Endothelial cell of umbilical vein (primary cell): ENCODE data around the gene FKBP8. TPM values are rescaled to one million over a fixed set of nuclear protein-coding genes. Genes with fewer than 3 reads are reported as not detected.

Experiments used
- BruUV-seq: library from RNA; stranded (reverse); fragments of 400-500 nt; replicated peaks from 2 replicates; lab custom pipeline; 2021; lab: Mats Ljungman, UMichigan
- CTCF ChIA-PET: fragments of 300-600, 350-600 bp; sonication (Branson Sonifier 250); formaldehyde crosslinking; loops from one replicate; lab custom pipeline; 2021; ENCODE audit warnings: antibody characterized with exemption, inconsistent platforms; lab: Charles Lee
- POLR2A ChIA-PET: fragments of 300-600, 350-600 bp; sonication (Branson Sonifier 250); formaldehyde crosslinking; loops from one replicate; lab custom pipeline; 2021; ENCODE audit warnings: antibody characterized with exemption, inconsistent platforms; lab: Charles Lee
- DNase-seq: peaks from one replicate; pipeline ENCODE4 v3.0.0-alpha.2; 2011; ENCODE audit warnings: low read depth, low spot score
- FAIRE-seq: peaks from 2 replicates; lab custom pipeline; 2011; peaks lifted over from hg19 to GRCh38; lab: Jason Lieb, UNC
- H2AFZ ChIP-seq: 2 replicates; pipeline ENCODE4 v1.6.0; 2012; ENCODE audit warnings: low read depth, low read length, control low read depth, inconsistent platforms
- H3K27ac ChIP-seq: 2 replicates; pipeline ENCODE4 v1.5.1; 2011; ENCODE audit warnings: low read depth, mild to moderate bottlenecking, control low read depth, low read length, moderate library complexity; ENCODE audit not compliant: insufficient read depth
- H3K27me3 ChIP-seq, 2 experiments: 2 replicates each; pipeline versions ENCODE4 v1.6.0 to v1.6.1; 2011; ENCODE audit warnings: low read length in 2 of 2, mixed read lengths in 1 of 2; ENCODE audit not compliant: control insufficient read depth in 2 of 2, insufficient read depth in 2 of 2
- H3K36me3 ChIP-seq, 2 experiments: 2 replicates in 1 of 2; 3 replicates in 1 of 2; pipeline ENCODE4 v1.5.1; 2011; ENCODE audit warnings: low read length in 2 of 2, mild to moderate bottlenecking in 1 of 2, moderate library complexity in 1 of 2; ENCODE audit not compliant: control insufficient read depth in 2 of 2, insufficient read depth in 2 of 2; ENCODE audit errors: extremely low read depth in 1 of 2
- H3K4me1 ChIP-seq: 3 replicates; pipeline ENCODE4 v1.5.1; 2011; ENCODE audit warnings: mild to moderate bottlenecking, low read length; ENCODE audit not compliant: control insufficient read depth, insufficient read depth; ENCODE audit errors: extremely low read depth
- H3K4me2 ChIP-seq: 2 replicates; pipeline ENCODE4 v1.6.1; 2011; ENCODE audit warnings: low read length, control low read depth, mixed read lengths; ENCODE audit not compliant: insufficient read depth
- H3K4me3 ChIP-seq, 3 experiments: fragments of 200-600 bp in 1 of 3; sonication (generic), shearing (Covaris generic) in 1 of 3; replicated peaks in 1 of 3; 2 replicates each; pipeline ENCODE4 v1.5.1; 2011 to 2016; ENCODE audit warnings: control low read depth in 3 of 3, low read length in 3 of 3, mild to moderate bottlenecking in 2 of 3, inconsistent platforms in 1 of 3, low read depth in 1 of 3, moderate library complexity in 1 of 3; ENCODE audit not compliant: insufficient read depth in 1 of 3
- H3K79me2 ChIP-seq: 2 replicates; pipeline ENCODE4 v1.6.0; 2012; ENCODE audit warnings: low read length, inconsistent platforms; ENCODE audit not compliant: control insufficient read depth, insufficient read depth
- H3K9ac ChIP-seq: replicated peaks from 2 replicates; pipeline ENCODE3; 2011; ENCODE audit warnings: low read length, control low read depth; ENCODE audit not compliant: insufficient read depth; ENCODE audit errors: extremely low read depth
- H3K9me1 ChIP-seq: replicated peaks from 3 replicates; pipeline ENCODE4 v1.6.0; 2011; ENCODE audit warnings: mild to moderate bottlenecking, low read length; ENCODE audit not compliant: control insufficient read depth, insufficient read depth; ENCODE audit errors: extremely low read depth
- H3K9me3 ChIP-seq: replicated peaks from 2 replicates; pipeline ENCODE4 v1.5.1; 2012; ENCODE audit warnings: low read length, inconsistent platforms; ENCODE audit not compliant: control insufficient read depth, insufficient read depth
- H4K20me1 ChIP-seq: replicated peaks from 2 replicates; pipeline ENCODE3; 2011; ENCODE audit warnings: mild to moderate bottlenecking, low read length; ENCODE audit not compliant: control insufficient read depth, insufficient read depth; ENCODE audit errors: extremely low read depth
- EZH2 ChIP-seq: IDR thresholded peaks from 2 replicates; pipeline ENCODE4 v1.6.1; 2012; ENCODE audit warnings: borderline replicate concordance, low read depth, mild to moderate bottlenecking, moderate library complexity, low read length, inconsistent platforms; ENCODE audit not compliant: severe bottlenecking
- FOS ChIP-seq: IDR thresholded peaks from 2 replicates; pipeline ENCODE4 v1.6.1; 2011; ENCODE audit warnings: mild to moderate bottlenecking, low read length, moderate library complexity, borderline replicate concordance; ENCODE audit not compliant: insufficient read depth
- GATA2 ChIP-seq: IDR thresholded peaks from 2 replicates; pipeline ENCODE4 v1.7.0; 2011; ENCODE audit warnings: low read depth, mild to moderate bottlenecking, moderate library complexity, mixed read lengths, low read length; ENCODE audit not compliant: insufficient read length, insufficient read depth
- JUN ChIP-seq: IDR thresholded peaks from 2 replicates; pipeline ENCODE4 v1.6.1; 2011; ENCODE audit warnings: borderline replicate concordance, low read depth; ENCODE audit not compliant: insufficient read length, insufficient read depth
- MYC ChIP-seq: IDR thresholded peaks from one replicate; pipeline ENCODE4 v1.6.1; 2011; ENCODE audit warnings: mild to moderate bottlenecking, low read depth, low read length
- POLR2A ChIP-seq: IDR thresholded peaks from 2 replicates; pipeline ENCODE4 v1.6.1; 2012; ENCODE audit warnings: low read depth, mild to moderate bottlenecking, control low read depth, low read length
- POLR2AphosphoS5 ChIP-seq: IDR thresholded peaks from 2 replicates; pipeline ENCODE4 v1.6.1; 2012; ENCODE audit warnings: low read depth, mild to moderate bottlenecking, control low read depth, low read length, moderate library complexity; ENCODE audit not compliant: insufficient read depth
- dilution Hi-C: fragments of 300-500 bp; cut with MboI; formaldehyde crosslinking; loops from one replicate; pipeline ENCODE4 v1.15.0; 2019; ENCODE audit warnings: low sequenced_read_pairs; ENCODE audit not compliant: extremely low pct_ligation_motif_present
- intact Hi-C: fragments of 100-400 bp; cut with micrococcal nuclease; formaldehyde crosslinking; loops from one replicate; pipeline ENCODE4 v1.10.0; 2022
- polyA plus RNA-seq, 4 experiments: library from polyadenylated mRNA; depleted of rRNA in 3 of 4; stranded (reverse) in 3 of 4; unstranded in 1 of 4; fragments of >200 nt; gene quantifications; 2 replicates each; pipeline versions ENCODE4 v1.2.1 to v1.2.3, GENCODE V29; 2011 to 2012; ENCODE audit warnings: missing spikeins in 1 of 4
- total RNA-seq: library from RNA; stranded (reverse); gene quantifications from 2 replicates; pipeline ENCODE4 v1.2.3, GENCODE V29; 2021
- TF ChIP-seq, protein P1 (sequence below): IDR thresholded peaks from 2 replicates; pipeline ENCODE4 v1.6.1; 2011; ENCODE audit not compliant: insufficient read depth, insufficient read length
- TF ChIP-seq, protein P2 (sequence below), 2 donors: IDR thresholded peaks; 1 replicate in 1 of 2; 2 replicates in 1 of 2; pipeline ENCODE4 v1.5.1; 2011; ENCODE audit warnings: low read length in 2 of 2, mild to moderate bottlenecking in 2 of 2, moderate library complexity in 2 of 2, control low read depth in 1 of 2, inconsistent platforms in 1 of 2, low read depth in 1 of 2; ENCODE audit not compliant: insufficient read depth in 1 of 2; ENCODE audit errors: extremely low read depth in 1 of 2

FKBP8 gene
- total and polyA plus RNA-seq, 2 donors (not counting 3 experiments of a cell fraction or from before 2014, with no cell fraction given) = 150 to 173 TPM

DNA sequence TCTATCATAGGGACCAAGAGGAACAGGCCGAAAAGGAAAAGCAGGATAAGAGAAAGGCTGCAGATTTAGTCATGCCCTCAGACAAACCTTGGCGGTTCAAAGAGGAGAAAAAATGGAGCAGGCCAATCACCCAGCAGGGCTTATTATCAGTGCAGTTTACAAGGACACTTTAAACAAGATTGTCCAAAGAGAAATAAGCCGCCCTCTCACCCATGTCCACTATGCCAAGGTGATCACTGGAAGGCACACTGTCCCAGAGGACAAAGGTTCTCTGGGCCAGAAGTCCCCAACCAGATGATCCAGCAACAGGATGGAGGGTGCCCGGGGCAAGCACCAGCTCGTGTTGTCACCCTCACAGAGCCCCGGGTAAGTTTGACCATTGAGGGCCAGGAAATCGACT lies 36.9 kb upstream of the FKBP8 start:
- POLR2A ChIA-PET = no interaction called here
- BruUV-seq = no TSS peak
- Histone ChIP-seq H3K9me3 (no peaks in the 10 kb centered on the region), H2AFZ (no peak overlapping the region), H4K20me1 (no peaks in the 10 kb centered on the region), H3K27ac (no peak overlapping the region), H3K79me2 (no peaks in the 10 kb centered on the region), H3K27me3 (no peaks in the 10 kb centered on the region), H3K4me3 (no peak overlapping the region), H3K4me2 (no peak overlapping the region), H3K9me1 (no peaks in the 10 kb centered on the region), H3K9ac (no peak overlapping the region), H3K36me3 (peaks cover 0 to 6% of the 10 kb centered on the region in 2 experiments), H3K4me1 (no peaks in the 10 kb centered on the region)
- CTCF ChIA-PET = interaction anchor here (1.2 to 3.3 kb wide), 3 partner anchors 8 to 267 kb away, joined by 3 to 16 read pairs (median 4); partner anchors contain the start of genes REX1BD and UBA52
- dilution Hi-C loops = no loop called here
- TF ChIP-seq, protein P1, sequence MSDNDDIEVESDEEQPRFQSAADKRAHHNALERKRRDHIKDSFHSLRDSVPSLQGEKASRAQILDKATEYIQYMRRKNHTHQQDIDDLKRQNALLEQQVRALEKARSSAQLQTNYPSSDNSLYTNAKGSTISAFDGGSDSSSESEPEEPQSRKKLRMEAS = no peak
- TF ChIP-seq POLR2A (no peak), FOS (no peak), JUN (no peak), GATA2 (no peak), EZH2 (no peak), POLR2AphosphoS5 (no peak), MYC (no peak)
- TF ChIP-seq, protein P2, sequence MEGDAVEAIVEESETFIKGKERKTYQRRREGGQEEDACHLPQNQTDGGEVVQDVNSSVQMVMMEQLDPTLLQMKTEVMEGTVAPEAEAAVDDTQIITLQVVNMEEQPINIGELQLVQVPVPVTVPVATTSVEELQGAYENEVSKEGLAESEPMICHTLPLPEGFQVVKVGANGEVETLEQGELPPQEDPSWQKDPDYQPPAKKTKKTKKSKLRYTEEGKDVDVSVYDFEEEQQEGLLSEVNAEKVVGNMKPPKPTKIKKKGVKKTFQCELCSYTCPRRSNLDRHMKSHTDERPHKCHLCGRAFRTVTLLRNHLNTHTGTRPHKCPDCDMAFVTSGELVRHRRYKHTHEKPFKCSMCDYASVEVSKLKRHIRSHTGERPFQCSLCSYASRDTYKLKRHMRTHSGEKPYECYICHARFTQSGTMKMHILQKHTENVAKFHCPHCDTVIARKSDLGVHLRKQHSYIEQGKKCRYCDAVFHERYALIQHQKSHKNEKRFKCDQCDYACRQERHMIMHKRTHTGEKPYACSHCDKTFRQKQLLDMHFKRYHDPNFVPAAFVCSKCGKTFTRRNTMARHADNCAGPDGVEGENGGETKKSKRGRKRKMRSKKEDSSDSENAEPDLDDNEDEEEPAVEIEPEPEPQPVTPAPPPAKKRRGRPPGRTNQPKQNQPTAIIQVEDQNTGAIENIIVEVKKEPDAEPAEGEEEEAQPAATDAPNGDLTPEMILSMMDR (IDR thresholded peaks at IDR 0.05; ENCODE audit: extremely low read depth in 1 of 2, insufficient read depth in 1 of 2, low read depth in 1 of 2, low read length in 2 of 2) = no peak
- intact Hi-C loops = no loop called here
- FAIRE-seq = no peak
- no peak for DNase-seq
